ENCODE data around the gene MTCH1.
"Not testable (repeated sequence)": the region's sequence is repeated elsewhere in the genome, so short reads cannot be mapped to it uniquely, and the experiment has no call there.

MTCH1 gene

GRCh38 chr6:36990401-36990800, 4.4 kb upstream of the MTCH1 start:
- DNase-seq = not testable (repeated sequence)

GRCh38 chr6:36989264-36989663, 3.3 kb upstream of the MTCH1 start:
- no peak for DNase-seq

- peak; percentile 70 for DNase-seq
These were observed 680 bp upstream of the MTCH1 start for GRCh38 chr6:36986704-36987047.

DNA sequence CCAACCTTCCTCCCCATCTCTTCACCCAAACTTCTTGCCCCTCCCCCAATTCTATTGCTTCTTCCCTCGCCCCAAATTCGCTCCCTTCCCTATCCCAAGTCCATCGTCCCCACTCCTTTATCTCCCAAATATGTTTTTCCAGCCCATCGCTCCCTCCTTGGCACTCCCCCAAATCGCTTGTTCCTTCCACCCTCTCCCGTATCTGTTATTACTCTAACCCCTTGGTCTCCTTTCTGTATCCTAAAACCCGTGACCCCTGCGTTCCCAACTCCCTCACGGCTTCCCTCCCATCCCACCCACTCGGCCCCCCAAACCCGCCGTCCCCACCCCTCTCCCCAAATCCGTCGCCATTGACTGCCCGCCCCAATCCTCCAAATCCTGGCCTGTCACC, 584 bp downstream of the MTCH1 start:
- no peak for DNase-seq

DNA sequence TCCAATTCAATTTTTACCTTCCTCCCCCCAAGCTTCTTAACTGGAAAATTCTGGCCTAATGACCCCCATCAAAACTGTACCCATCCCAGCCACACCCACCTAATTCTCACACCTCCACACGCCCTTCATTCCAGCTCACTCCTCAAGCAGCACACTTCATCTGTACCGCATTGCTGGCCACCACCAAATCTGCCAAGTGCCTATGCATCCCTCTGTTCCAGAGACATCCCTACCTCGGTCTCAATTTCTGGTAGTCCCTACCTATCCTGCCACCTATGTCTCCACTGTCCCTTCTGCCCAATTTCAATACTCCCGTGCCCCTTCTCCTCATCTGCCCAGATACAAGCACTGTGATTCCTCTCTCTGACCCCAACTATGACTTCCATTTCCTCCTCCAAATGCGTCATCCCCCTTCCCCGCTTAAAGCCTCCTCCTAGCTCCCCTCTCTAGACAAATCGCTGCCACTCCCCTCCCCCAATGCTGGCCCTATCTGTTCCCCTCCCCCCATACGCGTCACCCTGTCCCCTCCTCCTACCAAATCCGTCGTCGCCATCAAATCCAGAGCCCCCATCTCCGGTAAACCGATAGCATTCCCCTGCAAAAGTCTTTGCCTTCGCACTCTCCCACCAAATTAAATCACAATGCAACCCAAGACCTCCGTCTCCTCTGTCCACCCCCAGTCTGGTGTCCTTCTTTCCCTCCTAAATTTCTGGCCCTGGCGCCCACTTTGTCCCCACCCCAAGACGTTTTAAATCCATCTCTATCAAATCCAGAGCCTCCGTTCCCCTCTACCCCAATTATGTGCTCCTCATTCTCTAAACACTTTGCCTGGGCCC, 1.2 kb downstream of the MTCH1 start:
- DNase-seq = peak; percentile 24

GRCh38 chr6:36983538-36983937, 2.5 kb downstream of the MTCH1 start:
- DNase-seq = no peak

DNA sequence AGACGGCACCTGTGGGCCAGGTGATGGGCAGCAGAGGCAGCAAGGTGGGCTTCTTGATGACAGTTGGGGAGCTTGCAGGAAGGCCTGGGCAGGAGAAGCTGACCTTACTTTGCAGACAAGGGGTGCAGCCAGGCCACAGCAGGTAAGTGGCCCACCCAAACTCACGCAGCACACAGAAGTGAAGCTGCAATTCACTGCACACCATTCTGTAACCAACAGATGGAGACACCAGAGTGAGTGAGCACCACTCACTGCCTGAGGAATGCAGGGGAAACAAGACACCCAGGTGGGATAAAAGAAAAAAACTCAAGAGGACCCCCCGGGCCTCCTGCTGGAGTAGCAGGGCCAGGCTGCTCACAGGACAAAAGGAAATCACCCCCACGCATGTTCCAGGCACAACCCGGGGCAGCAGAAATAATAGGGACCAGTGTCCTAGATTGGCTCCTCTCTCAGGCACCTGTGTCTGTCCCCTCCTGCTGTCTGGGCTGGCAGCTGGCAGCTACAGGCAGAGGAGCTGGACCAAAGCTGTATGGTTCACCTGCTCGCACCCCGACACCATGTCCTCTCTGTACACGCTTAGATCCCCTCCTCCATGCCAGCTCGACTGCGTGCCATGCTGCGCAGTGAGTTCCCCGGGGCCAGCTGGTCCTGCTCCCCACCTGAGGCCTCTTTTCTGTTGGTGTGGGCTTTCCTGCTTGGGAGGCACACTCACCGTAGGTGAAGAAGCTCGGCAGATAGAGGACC, 4.9 kb downstream of the MTCH1 start:
- no peak for DNase-seq

- DNase-seq = no peak
These were observed 5.9 kb downstream of the MTCH1 start for GRCh38 chr6:36980129-36980528.

DNA sequence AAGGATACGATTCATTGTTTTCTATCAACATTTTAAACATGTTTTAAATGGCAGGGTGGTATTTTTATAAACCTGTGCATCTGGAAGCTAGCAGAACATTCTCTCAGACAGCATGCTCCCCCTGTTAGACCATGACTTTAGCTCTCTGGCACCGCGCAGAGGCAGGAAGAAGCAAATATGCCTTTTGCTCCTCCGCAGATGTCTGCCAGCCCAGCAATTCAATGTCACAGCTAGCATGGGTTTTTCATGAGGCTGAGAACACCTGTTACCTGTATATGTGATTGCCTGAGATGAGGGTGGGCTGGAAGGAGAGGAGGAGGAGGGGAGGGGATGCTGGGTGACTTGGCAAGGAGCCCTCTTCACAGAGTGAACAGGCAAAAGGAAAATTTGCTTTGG, 6.7 kb downstream of the MTCH1 start:
- peak; percentile 48 for DNase-seq

- no peak for DNase-seq
These were observed 7.3 kb downstream of the MTCH1 start for GRCh38 chr6:36978421-36979346.

DNA sequence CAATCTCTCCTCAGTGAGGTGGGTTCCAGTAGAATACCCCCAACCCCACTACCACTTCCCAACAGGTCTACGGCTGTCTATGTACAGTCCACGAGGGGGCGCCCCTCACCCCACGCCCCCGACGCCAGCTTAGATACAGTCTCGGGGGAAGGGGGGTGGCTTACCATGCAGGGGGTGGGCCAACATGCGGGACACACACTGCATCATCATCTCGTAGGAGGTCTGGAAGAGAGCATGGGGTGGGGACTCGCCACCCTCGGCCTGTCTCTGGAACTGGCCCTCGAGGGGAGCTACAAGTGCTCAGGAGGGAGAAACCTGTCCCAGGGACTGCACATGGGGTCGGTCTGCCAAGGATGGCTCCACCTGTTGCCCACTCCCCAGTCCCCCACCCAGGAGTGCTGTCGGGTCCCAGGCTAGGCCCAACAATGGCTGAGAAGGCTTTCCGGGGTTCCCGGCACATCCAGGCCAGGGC, 8.5 kb downstream of the MTCH1 start:
- no peak for DNase-seq

GRCh38 chr6:36976931-36977330, 9.1 kb downstream of the MTCH1 start:
- no peak for DNase-seq

DNA sequence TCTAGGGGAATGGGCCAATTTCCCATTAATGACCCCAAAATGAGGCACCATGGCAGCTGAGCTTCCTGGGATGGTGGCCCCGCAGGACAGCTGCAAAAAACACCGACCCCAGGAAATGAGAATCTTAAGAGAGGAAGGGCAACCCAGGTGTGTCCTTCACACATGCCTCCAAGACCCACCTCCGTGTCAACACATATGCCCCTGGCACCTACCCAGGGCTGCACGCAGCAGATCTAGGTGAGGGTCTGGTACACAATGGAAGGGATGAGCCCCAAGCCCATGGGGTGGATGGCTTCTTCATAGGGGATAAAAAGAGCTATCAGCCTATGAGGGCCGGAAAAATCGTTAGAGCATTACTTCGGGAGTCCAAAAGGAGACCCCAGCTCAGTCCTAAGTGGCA, 9.5 kb downstream of the MTCH1 start:
- DNase-seq = no peak

GRCh38 chr6:36976007-36976264, 10.1 kb downstream of the MTCH1 start:
- DNase-seq = no peak

DNA sequence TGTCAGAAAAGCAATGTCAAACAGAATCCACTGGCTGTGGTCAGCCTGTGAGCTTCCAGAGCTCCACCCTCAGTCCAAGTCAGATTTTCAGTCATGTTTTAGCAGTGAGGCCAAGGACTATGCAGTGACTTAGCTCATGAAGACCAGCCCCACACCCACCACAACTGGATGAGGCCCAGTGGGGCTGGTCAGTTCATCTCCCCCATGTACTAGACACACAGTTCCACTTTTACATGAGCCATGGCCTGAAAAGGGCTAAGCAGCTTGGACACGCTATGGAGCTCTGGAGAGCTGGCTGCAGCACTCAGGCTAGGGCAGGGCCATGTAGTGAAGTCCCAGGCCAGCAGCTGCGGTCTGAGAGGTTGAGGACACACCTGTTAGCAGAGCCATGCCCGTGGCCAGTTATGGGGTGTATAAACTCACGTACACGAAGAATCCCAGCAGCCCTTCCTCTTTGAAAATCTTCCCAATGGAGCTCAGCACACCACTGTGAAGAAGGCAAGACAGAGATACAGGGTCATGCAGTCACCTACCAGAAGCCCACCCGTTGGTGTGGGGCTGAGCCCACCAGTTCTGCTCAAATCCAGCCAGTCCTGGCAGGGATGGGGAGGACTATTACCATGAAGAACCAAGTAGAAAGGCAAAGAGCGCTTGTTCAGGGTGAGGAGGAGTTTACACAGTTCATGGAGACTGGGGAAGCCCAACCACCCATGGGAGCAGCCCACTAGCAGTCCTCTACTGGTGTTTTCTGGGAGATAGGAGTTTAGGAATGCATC, 10.6 kb downstream of the MTCH1 start:
- DNase-seq = no peak

DNA sequence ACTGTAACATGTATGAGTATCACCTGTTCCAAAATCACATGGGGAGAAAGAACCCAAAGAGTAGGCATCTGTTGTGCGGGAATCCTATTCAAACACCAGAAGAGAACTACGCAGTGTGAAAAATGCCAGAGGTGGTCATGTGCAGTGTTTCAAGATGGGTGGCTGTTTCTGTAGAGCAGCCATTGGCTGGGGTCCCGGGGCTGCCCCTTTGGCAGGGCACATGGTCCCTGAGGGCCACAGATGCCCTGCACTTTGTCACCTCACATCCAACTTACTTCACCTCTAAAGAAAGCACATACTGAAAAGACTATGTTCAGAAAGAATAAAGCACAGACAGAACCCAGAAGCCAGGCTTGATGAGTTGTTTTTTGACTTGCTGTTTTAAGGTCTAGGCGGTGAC, 12.3 kb downstream of the MTCH1 start:
- no peak for DNase-seq

- DNase-seq = no peak
These were observed 12.8 kb downstream of the MTCH1 start for GRCh38 chr6:36973190-36973589.

DNA sequence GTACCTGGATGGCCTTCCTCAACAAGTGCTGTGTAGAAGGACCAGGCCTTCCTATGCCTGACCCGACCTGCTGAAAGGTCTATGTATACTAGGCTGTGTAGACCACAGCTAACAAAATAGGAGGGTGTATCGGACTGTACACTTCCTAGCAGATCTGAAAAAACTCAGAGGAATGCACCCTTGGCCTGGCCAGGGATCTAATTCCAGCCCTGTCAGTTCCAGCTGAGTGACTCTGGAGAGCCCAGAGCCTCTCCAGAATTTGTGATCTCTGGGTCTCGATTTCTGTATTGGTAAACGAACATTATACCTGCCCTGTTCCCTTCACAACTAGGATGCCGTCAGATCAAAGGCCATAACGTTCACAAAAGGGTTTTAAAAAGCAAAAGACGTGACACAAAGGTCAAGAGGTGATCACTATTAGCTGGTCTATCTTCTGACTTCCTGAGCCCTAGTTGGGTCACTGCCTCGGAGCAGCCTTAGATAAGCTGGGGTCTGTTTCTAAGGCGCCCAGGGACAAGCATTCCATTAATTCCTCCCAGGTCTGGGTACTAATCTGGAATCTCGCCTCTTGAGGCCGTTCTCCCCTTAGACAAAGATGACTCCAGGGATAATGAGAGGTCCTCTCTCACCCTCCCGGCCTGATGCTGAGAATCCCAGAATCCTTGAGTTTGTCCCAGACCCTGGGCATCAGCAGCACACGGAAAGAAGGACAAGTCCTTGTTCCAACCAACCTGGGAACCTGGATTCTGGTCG, 13.9 kb downstream of the MTCH1 start:
- DNase-seq = no peak

DNA sequence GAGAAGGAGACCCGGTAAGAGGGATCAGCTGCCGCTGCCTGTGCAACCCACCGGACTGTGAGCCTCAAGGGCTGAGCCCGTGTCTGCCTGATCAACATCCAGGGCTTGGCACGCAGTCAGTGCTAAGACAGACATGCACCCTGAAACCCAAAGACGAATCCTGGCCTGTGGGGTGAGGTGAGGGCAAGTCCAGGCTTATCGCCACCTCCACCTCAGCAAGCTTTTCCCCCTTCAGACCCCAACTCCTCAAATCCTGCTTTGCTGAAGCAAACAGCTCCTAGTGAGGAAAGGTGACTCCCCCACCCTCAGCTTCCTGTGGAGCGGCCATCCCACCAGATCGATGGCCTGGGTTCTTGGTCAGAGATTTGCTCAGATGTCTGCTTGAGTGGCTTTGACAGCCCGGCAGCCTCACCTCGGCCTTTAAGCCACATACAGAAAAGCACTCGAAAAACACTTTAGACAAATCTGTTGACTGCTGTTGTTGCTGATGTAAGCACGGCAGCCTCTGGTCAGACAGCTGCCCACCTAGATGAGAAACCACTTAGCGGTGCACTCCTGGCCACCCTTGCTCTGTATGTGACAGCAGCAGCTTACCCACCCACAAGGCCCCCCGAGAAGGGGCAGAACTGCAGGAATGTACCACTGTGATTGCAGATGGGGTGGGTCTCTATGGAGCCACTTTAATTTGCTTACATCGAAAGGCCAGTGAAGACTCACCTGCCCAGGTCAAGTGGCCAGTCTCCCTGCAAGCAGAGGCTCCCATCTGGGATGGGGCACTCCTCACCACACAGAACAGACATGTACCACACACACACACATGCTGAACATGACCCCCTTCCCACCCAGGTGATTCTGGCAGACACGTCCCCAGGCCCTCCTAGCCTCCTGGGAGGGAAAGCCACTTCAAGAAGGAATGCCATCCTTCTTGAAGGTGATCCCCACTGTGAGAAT, 14.8 kb downstream of the MTCH1 start:
- no peak for DNase-seq

GRCh38 chr6:36969988-36970891, 15.8 kb downstream of the MTCH1 start:
- DNase-seq = no peak

Data from NCI-H2227 treated with DMSO at 0.1 percent for 48 hours (cell line).